HFF-Myc (cell line): ENCODE results near the gene MRPL58.

Source experiments
- DNase-seq: peaks from one replicate; pipeline ENCODE4 v3.0.0-alpha.2; 2011; ENCODE audit warnings: low read depth; ENCODE audit errors: extremely low read depth
- H3K4me3 ChIP-seq: replicated peaks from 2 replicates; pipeline ENCODE4 v1.5.1; 2011; ENCODE audit warnings: low read depth, mild to moderate bottlenecking, control low read depth, low read length
- TF ChIP-seq, protein P1 (sequence below): IDR thresholded peaks from 2 replicates; pipeline ENCODE4 v1.5.1; 2012; ENCODE audit warnings: mild to moderate bottlenecking, low read depth, low read length, control low read depth; ENCODE audit errors: missing control alignments

MRPL58 gene

DNA sequence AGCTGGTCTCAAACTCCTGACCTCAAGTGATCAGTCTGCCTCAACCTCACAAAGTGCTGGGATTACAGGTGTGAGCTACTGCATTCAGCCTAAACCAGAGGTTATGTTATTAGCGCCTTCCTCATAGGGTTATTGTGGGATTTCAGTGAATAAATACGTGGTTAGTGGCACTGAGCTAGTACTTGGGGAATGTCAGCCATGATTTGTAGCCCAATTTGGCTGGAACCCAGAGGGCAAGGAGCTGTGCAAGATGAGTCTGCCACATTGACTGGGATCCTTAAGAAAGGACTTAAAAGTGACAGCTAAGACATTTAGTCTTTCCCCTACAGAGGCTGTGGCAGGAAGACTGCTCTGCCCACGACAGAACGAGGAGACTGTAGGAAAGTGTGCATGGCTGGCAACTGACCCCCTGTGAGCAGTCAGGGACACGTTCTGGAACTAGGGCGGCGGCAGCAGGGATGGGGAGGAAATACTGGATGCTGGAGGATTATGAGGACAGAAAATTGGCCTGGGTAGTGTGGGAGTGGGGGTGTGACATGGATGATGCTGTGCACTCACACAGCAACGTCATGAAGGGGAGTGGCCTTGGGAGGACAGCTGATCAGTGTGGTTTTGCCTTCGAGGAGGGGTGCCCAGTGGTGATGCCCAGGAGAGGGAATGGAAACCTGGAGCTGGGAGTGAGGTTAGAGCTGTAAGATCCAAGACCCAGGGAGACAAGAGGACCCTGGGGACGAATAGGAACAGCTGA, 19.7 kb downstream of the MRPL58 start:
- TF ChIP-seq, protein P1, sequence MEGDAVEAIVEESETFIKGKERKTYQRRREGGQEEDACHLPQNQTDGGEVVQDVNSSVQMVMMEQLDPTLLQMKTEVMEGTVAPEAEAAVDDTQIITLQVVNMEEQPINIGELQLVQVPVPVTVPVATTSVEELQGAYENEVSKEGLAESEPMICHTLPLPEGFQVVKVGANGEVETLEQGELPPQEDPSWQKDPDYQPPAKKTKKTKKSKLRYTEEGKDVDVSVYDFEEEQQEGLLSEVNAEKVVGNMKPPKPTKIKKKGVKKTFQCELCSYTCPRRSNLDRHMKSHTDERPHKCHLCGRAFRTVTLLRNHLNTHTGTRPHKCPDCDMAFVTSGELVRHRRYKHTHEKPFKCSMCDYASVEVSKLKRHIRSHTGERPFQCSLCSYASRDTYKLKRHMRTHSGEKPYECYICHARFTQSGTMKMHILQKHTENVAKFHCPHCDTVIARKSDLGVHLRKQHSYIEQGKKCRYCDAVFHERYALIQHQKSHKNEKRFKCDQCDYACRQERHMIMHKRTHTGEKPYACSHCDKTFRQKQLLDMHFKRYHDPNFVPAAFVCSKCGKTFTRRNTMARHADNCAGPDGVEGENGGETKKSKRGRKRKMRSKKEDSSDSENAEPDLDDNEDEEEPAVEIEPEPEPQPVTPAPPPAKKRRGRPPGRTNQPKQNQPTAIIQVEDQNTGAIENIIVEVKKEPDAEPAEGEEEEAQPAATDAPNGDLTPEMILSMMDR: no peak
- H3K4me3 ChIP-seq: peak overlapping the region; percentile 92
- no peak for DNase-seq

GRCh38 chr17:75032720-75033280, 20.3 kb downstream of the MRPL58 start:
- peak overlapping the region; percentile 92 for H3K4me3 ChIP-seq
- TF ChIP-seq, protein P1: no peak
- no peak for DNase-seq

- peak overlapping the region; percentile 92 for H3K4me3 ChIP-seq
- peak; percentile 87 for DNase-seq
- TF ChIP-seq, protein P1: no peak
Observed at GRCh38 chr17:75033346-75034235, 21.1 kb downstream of the MRPL58 start.

DNA sequence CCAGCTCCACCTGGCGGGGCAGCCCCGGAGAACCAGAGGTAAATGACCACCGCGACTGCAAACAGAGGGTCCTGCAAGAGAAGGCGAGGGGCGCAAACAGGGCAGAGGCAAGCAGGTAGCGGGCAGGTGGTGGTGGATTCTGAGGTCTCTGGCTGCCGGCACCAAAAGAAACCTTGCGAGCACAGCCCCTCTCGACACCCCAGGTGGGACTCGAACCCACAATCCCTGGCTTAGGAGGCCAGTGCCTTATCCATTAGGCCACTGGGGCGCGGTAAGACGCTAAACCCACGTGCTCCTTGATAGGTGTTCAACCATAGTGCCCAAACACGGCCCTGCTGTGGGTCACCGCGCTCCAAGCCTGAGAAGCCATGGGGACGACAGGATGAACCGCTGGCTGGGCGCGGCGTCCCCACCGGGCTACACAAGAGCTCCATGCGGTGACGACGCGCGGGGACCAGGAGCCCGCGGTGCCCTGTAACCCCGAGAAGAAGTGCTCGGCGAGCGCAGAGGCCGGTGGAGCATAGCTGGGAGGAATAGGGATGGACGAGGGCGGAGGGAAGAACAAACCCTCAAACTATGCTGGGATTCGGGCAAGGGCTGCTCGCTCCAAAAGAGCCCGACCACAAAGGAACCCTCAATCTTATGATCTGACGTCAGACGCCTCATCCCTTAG, 21.9 kb downstream of the MRPL58 start:
- DNase-seq: peak; percentile 73
- peak overlapping the region; percentile 92 for H3K4me3 ChIP-seq
- TF ChIP-seq, protein P1: no peak

DNA sequence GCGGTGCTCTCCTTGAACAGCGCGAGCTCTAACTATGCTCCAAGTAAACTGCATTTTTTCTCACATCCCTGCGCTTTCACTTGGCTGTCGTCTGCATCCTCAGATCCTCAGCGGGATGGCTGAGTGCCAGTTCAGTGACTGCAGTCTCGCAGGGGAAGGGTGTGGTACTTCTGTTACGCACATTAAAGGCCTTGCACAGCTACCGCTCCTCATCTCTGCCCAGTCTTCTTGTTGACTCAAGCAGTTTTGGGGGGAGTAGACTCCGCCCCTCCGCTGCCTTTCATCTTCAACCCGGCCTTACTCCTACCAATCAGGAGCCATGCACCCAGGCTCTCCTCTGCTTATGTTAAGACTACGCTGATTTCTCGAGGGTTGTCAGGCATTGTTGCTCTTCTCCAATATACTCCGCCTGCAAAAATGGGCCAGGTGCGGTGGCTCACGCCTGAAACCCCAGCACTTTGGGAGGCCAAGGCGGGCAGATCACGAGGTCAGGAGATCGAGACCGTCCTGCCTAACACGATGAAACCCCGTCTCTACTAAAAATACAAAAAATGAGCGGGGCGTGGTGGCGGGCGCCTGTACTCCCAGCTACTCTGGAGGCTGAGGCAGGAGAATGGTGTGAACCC, 24.3 kb downstream of the MRPL58 start:
- no peak for DNase-seq
- H3K4me3 ChIP-seq: no peak overlapping the region
- TF ChIP-seq, protein P1: no peak

GRCh38 chr17:75039238-75039637, 26.8 kb downstream of the MRPL58 start:
- DNase-seq: no peak

More at GRCh38 chr17:75039238-75039637, 26.8 kb downstream of the MRPL58 start:
- TF ChIP-seq, protein P1: no peak
- H3K4me3 ChIP-seq: no peak overlapping the region
